OCI-LY1 (cell line): ENCODE results near the gene GINS3.
"Not testable (repeated sequence)": the region's sequence is repeated elsewhere in the genome, so short reads cannot be mapped to it uniquely, and the experiment has no call there.

Experiments used
- H2AFZ ChIP-seq: fragments of 200-600 bp; sonication (generic), shearing (Covaris generic); 2 replicates; pipeline ENCODE4 v1.6.0; 2014; ENCODE audit warnings: antibody characterized with exemption, mild to moderate bottlenecking, low read length
- H3F3A ChIP-seq: fragments of 200-600 bp; sonication (generic), shearing (Covaris generic); 2 replicates; pipeline ENCODE4 v1.6.0; 2014; ENCODE audit warnings: mild to moderate bottlenecking, antibody characterized with exemption, low read length, moderate library complexity; ENCODE audit not compliant: insufficient read depth
- H3K27ac ChIP-seq: fragments of 200-600 bp; sonication (generic); 2 replicates; pipeline ENCODE4 v1.5.1; 2014; ENCODE audit warnings: low read length, mixed run types, mild to moderate bottlenecking, low read depth; ENCODE audit not compliant: poor library complexity, severe bottlenecking
- H3K27me3 ChIP-seq: fragments of 200-600 bp; sonication (generic); 2 replicates; pipeline ENCODE4 v1.6.0; 2014; ENCODE audit warnings: antibody characterized with exemption, mild to moderate bottlenecking, low read length, moderate library complexity; ENCODE audit not compliant: insufficient read depth
- H3K36me3 ChIP-seq: fragments of 200-600 bp; sonication (generic); 2 replicates; pipeline ENCODE4 v1.6.1; 2014; ENCODE audit warnings: mild to moderate bottlenecking, antibody characterized with exemption, low read length, moderate library complexity, mixed read lengths; ENCODE audit not compliant: insufficient read depth
- H3K4me1 ChIP-seq: fragments of 200-600 bp; sonication (generic); 2 replicates; pipeline ENCODE4 v1.5.1; 2014; ENCODE audit warnings: mild to moderate bottlenecking, low read length, moderate library complexity; ENCODE audit not compliant: insufficient read depth, severe bottlenecking
- H3K4me2 ChIP-seq: fragments of 200-600 bp; sonication (generic), shearing (Covaris generic); 2 replicates; pipeline ENCODE4 v1.6.1; 2014; ENCODE audit warnings: low read length
- H3K4me3 ChIP-seq: fragments of 200-600 bp; sonication (generic); 2 replicates; pipeline ENCODE4 v1.5.1; 2014; ENCODE audit warnings: low read length, low read depth, mild to moderate bottlenecking, mixed read lengths; ENCODE audit not compliant: poor library complexity, severe bottlenecking
- H3K79me2 ChIP-seq: fragments of 200-600 bp; shearing (Covaris generic); 2 replicates; pipeline ENCODE4 v1.6.1; 2016; ENCODE audit warnings: mixed run types, low read length, mixed read lengths; ENCODE audit not compliant: insufficient read depth
- H3K9ac ChIP-seq: fragments of 200-600 bp; sonication (generic), shearing (Covaris generic); 2 replicates; pipeline ENCODE4 v1.6.1; 2014; ENCODE audit warnings: mild to moderate bottlenecking, low read length, mixed read lengths
- H3K9me2 ChIP-seq: fragments of 200-600 bp; sonication (generic), shearing (Covaris generic); 2 replicates; pipeline ENCODE4 v1.6.1; 2014; ENCODE audit warnings: low read depth, mild to moderate bottlenecking, low read length, mixed read lengths
- H3K9me3 ChIP-seq: fragments of 200-600 bp; shearing (Covaris generic); 2 replicates; pipeline ENCODE4 v1.6.1; 2014; ENCODE audit warnings: low read length, mixed read lengths
- H4K20me1 ChIP-seq: fragments of 200-600 bp; sonication (generic), shearing (Covaris generic); 2 replicates; pipeline ENCODE4 v1.6.0; 2016; ENCODE audit warnings: mild to moderate bottlenecking, low read length; ENCODE audit not compliant: insufficient read depth
- CTCF ChIP-seq: fragments of 200-600 bp; sonication (generic), shearing (Covaris generic); IDR thresholded peaks from 2 replicates; pipeline ENCODE4 v1.5.1; 2017; ENCODE audit warnings: mild to moderate bottlenecking, antibody characterized with exemption, low read length, moderate library complexity, mixed read lengths
- EZH2 ChIP-seq: fragments of 200-600 bp; sonication (generic), shearing (Covaris generic); IDR thresholded peaks from 2 replicates; pipeline ENCODE4 v1.8.0; 2017; ENCODE audit warnings: borderline replicate concordance, mixed run types, mild to moderate bottlenecking, antibody characterized with exemption, low read length, moderate library complexity, mixed read lengths

GINS3 gene

DNA sequence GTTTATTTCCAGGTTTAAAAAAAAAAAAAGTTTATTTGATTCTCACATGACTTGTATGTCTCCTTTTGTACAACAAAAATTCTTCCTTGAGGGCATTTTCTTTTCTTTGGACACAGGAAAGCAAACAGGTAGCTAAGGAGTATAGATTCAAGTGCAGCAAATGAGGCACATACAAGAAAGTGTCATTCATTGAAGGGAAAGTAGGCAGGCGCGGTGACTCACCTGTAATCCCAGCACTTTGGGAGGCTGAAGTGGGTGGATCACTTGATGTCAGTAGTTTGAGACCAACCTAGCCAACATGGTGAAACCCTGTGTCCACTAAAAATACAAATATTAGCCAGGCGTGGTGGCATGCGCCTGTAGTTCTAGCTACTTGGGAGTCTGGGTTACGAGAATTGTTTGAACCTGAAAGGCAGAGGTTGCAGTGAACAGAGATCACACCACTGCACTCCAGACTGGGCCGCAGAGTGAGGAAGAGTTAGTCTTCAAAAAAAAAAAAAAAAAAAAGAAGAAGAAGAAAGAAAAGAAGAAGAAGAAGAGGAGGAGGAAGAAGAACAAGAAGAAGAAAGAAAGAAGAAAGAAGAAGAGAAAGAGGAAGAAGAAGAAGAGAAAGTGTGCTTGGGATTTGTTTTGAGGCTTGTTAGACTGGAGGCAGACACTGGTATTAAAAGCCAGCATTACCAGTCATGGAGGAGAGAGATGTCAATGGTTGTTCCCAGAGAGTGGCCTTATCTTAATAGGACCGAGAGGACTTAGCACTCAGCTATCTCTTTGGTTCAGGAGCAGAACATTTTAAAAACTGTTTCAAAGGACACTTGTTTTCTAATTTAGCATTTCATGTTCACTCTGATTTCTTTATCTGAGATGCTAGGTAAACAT lies 19.7 kb downstream of the GINS3 start:
- Histone ChIP-seq H3K4me2 (no peak overlapping the region), H3K4me3 (no peak overlapping the region), H3F3A (no peaks in the 10 kb centered on the region), H3K79me2 (no peaks in the 10 kb centered on the region), H3K9me3 (no peaks in the 10 kb centered on the region), H3K27me3 (no peaks in the 10 kb centered on the region), H3K4me1 (peaks cover 3% of the 10 kb centered on the region), H3K36me3 (no peaks in the 10 kb centered on the region), H4K20me1 (no peaks in the 10 kb centered on the region), H3K9ac (no peak overlapping the region), H2AFZ (no peak overlapping the region), H3K27ac (no peak overlapping the region), H3K9me2 (no peaks in the 10 kb centered on the region)
- TF ChIP-seq EZH2, result no peak
- no peak for TF ChIP-seq CTCF

- H3K9ac ChIP-seq, H4K20me1 ChIP-seq, H3K27me3 ChIP-seq, H3K4me2 ChIP-seq, H3K36me3 ChIP-seq, H3K4me1 ChIP-seq, H3K27ac ChIP-seq, H3K9me3 ChIP-seq, H3K4me3 ChIP-seq, H3K79me2 ChIP-seq, H2AFZ ChIP-seq, H3K9me2 ChIP-seq, H3F3A ChIP-seq: not testable (repeated sequence)
Observed at GRCh38 chr16:58412615-58412970, 20.3 kb downstream of the GINS3 start.

- Histone ChIP-seq H3K27ac (no peak overlapping the region), H3K4me2 (no peak overlapping the region), H3F3A (no peaks in the 10 kb centered on the region), H3K36me3 (no peaks in the 10 kb centered on the region), H3K9me2 (no peaks in the 10 kb centered on the region), H3K9ac (no peak overlapping the region), H3K27me3 (no peaks in the 10 kb centered on the region), H3K9me3 (no peaks in the 10 kb centered on the region), H3K4me3 (no peak overlapping the region), H2AFZ (no peak overlapping the region), H3K4me1 (peaks cover 15% of the 10 kb centered on the region), H4K20me1 (no peaks in the 10 kb centered on the region), H3K79me2 (no peaks in the 10 kb centered on the region)
- TF ChIP-seq EZH2 (no peak), CTCF (no peak)
Observed at GRCh38 chr16:58413359-58413758, 21.1 kb downstream of the GINS3 start.

DNA sequence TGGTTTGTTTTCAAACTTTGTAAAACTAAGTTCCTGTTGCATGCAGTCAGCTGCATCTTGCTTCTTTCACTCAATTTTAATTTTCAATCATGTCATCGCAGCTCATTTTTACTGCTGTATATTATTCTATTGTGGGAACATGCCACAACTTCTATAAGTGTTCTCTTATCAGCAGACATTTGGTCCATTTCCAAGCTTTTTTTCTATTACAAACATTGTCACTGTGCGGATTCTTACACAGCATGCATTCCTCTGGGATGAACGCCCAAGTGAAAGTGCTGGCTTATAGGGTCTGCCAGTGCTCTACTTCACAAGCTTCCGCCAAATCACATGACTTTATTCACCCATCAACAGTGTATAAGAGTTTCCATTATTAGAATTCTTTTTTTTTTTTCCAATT lies 22.7 kb downstream of the GINS3 start:
- Histone ChIP-seq H3K9me2 (no peaks in the 10 kb centered on the region), H3K27me3 (no peaks in the 10 kb centered on the region), H3K9me3 (no peaks in the 10 kb centered on the region), H3K27ac (no peak overlapping the region), H3K4me3 (no peak overlapping the region), H3K36me3 (no peaks in the 10 kb centered on the region), H3K4me2 (no peak overlapping the region), H3K4me1 (peaks cover 28% of the 10 kb centered on the region), H4K20me1 (no peaks in the 10 kb centered on the region), H2AFZ (no peak overlapping the region), H3F3A (no peaks in the 10 kb centered on the region), H3K9ac (no peak overlapping the region), H3K79me2 (no peaks in the 10 kb centered on the region)
- TF ChIP-seq CTCF (no peak), EZH2 (no peak)

DNA sequence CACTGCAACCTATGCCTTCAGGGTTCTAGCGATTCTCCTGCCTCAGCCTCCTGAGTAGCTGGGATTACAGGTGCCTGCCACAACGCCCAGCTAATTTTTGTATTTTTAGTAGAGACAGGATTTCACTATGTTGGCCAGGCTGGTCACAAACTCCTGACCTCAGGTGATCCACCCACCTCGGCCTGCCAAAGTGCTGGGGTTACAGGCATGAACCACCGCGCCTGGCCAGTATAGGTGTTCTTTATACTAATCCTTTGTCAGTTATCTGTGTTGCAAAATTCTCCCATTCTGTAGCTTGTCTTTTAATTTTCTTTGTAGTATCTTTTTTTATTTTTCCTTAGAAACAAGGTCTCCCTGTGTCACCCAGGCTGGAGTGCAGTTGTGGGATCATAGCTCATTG lies 23.7 kb downstream of the GINS3 start:
- H3F3A ChIP-seq, H3K27ac ChIP-seq, H3K9me3 ChIP-seq, H3K9me2 ChIP-seq, H3K4me3 ChIP-seq, H3K36me3 ChIP-seq, H3K79me2 ChIP-seq, H3K9ac ChIP-seq, H4K20me1 ChIP-seq, H2AFZ ChIP-seq, H3K4me2 ChIP-seq, H3K27me3 ChIP-seq: not testable (repeated sequence)
- H3K4me1 ChIP-seq, result peaks cover 34% of the 10 kb centered on the region
